HG03442 (cell line): ENCODE measurements around the gene PTEN.
"Not testable (repeated sequence)": the region's sequence is repeated elsewhere in the genome, so short reads cannot be mapped to it uniquely, and the experiment has no call there.

Experiments used
- ATAC-seq: cut with Tn5 transposase; IDR thresholded peaks from one replicate; pipeline ENCODE4 v1.9.1; 2021; ENCODE audit warnings: mild to moderate bottlenecking, moderate library complexity; ENCODE audit not compliant: unreplicated experiment

Gene PTEN

GRCh38 chr10:87868277-87868676 lies 4.9 kb downstream of the PTEN start:
- no peak for ATAC-seq

- not testable (repeated sequence) for ATAC-seq
Observed at GRCh38 chr10:87869139-87869538, 5.7 kb downstream of the PTEN start.

DNA sequence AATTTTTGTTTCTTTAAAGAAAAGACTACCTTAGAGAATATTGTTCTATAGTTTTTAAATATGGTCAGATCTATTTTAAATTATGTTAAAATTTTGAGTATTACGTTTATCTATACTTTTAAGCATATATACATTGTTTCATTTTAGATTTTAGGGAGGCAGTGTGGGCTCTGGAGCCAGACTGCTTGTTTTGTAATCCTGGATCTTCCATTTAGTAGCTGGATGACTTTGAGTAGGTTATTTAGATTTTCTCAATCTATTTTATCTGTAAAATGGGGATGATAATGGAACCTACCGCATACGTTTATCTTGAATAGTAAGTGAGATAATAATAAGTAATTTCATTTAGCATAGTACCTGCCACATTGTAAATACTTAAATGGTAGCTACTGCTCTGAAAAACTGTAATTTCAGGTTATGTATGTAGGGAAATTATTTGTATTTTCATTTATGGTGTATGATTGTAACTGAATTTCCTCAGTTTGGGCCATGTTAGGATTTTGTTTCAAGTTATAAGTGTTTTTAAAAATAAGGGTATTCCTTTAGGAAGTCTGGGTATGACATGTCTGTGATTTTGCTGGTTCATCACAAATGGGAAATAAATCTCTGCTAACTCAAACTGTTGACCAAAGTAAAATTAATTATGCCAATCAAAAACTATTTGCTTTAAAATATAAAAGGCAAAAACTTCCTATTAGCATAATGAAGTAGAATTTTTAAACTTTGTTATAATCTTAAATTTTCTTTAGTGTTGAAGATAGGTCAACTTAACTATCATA lies 6.5 kb downstream of the PTEN start:
- no peak for ATAC-seq

GRCh38 chr10:87872828-87873227 lies 9.4 kb downstream of the PTEN start:
- no peak for ATAC-seq

DNA sequence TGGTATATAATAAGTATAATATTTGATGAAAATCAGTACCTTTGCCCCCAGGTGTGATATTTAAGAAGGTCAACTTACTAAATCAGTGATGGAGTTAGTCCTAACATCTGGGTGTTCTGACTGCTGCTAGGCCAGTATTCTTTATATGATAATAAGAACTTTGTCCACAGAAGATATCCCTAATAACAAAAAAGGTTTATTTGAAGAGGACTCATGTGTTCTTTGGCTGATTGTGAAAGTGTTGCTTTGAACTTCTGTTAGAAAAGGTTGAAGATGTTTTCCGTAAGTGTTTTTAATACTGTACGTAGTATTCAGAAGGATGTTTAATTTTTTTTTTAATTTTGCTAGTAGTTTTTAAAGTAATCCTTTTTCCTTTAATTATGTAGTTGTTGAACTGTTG lies 10.2 kb downstream of the PTEN start:
- no peak for ATAC-seq

DNA sequence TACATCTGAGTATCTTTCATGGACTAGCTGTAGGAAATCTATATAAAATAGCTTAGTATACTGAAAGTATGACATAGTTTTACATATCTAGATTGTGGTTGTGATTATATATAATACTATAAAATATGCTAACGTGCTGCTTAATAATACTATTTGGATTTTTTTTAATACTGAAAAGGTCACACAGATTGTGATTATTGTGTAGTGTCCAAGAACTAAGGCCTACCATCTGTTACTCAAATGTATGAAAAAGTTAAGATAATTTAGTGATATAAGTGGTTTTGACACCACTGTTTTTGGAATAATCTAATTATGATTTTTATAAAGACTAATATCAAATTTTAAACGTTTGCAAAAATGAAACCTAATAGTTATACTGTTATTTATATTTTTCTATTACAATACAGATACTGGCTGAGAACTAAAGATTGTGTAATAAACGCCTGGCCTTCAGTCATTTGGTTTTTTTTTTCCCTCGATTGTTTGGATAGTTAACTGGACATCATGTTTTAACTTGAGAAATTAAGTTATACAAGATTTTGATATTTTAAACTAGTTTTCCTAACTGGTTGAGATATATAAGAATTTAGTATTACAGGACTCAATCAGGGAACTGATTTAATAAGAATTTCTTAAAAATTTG lies 12.6 kb downstream of the PTEN start:
- no peak for ATAC-seq

DNA sequence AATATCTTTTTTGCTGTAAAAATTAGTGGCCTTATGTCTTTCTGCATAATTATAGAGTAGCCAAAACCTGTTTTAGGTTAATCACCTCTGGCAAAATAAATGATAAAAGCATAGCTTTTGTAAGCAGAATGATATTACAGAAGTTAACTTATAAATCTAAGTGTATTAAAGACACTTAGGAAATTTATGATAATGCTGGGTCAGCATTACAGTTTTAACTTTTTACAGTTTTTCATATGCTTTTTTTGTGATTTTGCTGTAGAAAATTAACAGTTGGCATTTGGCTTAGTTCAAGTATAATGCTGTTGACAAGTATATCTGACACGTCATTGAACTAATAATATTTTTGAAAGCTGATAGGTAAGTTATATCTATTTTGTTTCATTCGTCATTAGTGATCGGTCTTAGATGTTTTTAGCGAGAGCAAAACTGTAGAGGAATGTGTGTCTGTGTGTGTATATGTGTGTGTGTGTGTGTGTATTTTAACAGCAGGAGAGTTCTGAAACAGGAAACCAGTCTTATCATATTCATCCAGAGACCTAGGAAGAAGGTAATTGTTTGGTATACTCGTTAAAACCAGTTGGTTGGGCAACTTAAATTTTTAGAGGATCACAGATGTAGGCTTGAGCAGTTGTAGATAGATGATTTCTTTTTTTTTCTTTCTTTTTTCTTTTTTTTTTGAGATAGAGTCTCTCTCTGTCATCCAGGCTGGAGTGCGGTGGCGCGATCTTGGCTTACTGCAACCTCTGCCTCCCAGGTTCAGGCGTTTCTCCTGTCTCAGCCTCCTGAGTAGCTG lies 15.4 kb downstream of the PTEN start:
- no peak for ATAC-seq

- no peak for ATAC-seq
Observed at GRCh38 chr10:87880336-87880735, 16.9 kb downstream of the PTEN start.

DNA sequence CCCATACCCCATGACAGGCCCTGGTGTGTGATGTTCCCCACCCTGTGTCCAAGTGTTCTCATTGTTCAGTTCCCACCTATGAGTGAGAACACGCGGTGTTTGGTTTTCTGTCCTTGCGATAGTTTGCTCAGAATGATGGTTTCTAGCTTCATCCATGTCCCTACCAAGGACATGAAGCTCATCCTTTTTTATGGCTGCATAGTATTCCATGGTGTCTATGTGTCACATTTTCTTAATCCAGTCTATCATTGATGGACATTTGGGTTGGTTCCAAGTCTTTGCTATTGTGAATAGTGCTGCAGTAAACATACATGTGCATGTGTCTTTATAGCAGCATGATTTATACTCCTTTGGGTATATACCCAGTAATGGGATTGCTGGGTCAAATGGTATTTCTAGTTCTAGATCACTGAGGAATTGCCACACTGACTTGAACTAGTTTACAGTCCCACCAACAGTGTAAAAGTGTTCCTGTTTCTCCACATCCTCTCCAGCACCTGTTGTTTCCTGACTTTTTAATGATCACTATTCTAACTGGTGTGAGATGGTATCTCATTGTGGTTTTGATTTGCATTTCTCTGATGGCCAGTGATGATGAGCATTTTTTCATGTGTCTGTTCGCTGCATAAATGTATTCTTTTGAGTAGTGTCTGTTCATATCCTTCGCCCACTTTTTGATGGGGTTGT lies 18.1 kb downstream of the PTEN start:
- ATAC-seq, result not testable (repeated sequence)

DNA sequence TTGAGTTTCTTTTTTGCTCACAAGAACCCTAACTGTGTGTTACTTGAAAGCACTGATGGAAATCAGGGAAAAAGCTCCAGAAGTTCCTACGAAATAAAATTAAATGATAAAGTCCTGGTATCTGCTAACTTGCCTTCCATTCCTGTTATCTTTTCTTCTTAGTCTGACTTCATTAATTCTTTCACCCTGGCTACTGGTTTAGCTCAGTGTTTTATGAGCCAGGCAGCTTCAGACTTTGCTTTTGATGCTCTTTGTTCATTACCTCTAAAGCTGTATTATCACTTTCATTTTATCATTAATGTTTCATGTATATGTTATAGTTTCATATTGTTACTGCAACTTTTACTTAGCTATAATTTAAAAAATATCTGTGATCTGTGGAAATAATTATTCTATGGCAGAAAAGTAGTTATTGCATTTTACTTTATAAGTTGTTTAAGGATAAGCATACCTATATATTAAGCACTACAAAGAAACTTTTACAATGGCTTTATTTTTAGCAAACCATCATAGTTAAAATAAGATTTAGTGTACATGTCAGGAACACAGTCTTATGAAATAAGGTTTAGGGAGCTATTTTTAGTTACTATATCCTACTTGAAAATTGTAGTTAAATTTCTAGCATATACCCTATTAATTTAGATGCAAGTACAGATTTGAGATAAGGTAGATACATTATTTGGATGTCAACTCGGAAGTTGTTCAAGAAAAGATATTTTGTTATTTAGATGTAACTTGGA lies 19.3 kb downstream of the PTEN start:
- no peak for ATAC-seq

DNA sequence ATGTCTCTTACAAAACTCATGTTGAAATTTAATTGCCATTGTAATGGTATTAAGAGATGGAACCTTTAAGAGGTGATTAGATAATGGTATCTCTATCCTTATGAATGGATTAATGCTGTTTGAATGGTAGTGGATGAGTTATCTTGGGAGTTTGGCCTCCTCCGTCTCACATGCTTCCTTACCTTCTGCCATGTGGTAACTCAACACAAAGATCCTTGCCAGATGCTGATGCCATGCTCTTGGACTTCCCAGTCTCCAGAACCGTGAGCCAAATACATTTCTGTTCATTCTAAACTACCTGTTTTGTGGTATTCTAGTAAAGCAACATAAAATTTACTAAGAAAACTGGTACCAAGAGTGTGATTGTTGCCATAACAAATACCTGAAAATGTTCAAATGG lies 23.2 kb downstream of the PTEN start:
- ATAC-seq, result no peak

DNA sequence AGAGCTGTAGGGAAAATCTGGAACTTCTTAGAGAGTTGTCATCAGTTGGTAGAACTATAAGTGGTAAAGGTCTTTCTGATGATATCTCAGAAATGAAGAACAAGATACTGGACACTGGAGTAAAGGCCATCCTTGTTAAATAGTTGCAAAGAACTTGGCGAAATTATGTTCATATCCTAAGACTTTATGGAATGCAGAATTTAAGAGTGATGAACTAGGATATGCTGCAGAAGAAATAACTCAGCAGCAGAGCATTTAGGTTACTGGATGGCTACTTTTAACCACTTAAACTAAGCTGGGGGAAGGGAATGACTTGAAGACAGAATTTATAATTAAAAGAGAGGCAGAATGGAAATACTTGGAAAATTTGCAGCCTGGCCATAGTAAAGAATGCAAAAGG lies 23.7 kb downstream of the PTEN start:
- ATAC-seq, result no peak

DNA sequence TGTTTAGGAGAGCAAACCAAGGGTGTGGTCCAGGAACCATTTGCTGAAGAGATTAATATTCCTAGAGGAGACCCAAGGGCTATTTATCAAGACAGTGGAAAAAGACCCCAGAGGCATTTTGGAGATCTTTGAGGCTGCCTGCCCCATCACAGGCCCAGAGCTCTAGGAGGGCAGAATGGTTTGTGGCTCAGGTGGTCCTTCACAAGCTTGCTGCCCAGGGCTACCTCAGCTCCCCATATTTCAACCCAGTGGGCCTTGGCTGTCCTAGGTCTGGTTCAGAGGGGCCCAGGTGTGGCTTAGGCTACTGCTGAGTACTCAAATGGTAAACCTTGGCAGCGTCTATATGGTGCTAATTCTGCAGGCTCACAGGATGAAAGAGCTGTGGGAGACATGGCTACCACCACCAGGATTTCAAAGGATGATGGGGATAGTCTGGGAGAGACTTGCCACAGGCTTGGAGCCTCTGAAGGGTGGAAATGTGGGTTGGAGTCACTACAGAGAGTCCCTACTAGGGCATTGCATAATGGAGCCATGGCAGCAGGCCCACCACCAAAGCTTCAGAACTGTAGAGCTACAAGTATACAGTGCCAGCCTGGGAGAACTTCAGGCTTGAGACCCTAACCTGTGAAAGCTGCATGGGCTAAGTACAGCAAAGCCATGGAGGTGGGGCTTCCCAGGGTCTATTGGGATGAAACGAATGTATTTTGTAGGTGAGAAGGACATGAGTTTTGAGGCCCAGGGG lies 24.3 kb downstream of the PTEN start:
- no peak for ATAC-seq

DNA sequence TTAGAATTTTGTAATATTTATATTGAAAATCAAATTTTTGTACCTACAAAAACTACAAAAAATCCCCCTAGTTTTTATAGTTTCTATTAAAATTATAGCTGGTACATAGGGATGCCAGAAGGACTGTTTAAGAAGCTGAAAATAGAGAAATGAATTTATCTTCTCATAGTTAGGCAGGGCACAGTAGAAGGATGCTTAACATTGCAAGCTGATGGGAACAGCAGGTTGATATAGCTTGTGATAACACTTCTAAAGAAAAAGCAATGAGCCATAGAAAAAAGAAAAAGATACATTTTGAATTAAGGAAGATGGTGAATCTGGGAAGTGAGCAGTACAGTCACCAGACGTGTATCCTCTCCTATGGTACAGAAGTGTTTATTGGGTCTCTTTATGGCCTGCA lies 32.0 kb downstream of the PTEN start:
- ATAC-seq, result no peak

- ATAC-seq, result no peak
Observed at GRCh38 chr10:87896216-87896615, 32.8 kb downstream of the PTEN start.

- ATAC-seq, result not testable (repeated sequence)
Observed at GRCh38 chr10:87897957-87898356, 34.5 kb downstream of the PTEN start.

DNA sequence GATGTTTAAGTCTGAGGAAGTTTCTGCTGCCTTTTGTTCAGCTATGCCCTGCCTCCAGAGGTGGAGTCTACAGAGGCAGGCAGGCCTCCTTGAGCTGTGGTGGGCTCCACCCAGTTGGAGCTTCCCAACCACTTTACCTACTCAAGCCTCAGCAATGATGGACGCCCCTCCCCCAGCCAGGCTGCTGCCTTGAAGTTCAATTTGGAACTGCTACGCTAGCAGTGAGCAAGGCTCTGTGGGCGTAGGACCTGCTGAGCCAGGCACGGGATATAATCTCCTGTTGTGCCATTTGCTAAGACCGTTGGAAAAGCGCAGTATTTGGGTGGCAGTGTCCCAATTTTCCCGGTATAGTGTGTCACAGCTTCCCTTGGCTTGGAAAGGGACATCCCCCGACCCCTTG lies 40.0 kb downstream of the PTEN start:
- not testable (repeated sequence) for ATAC-seq

- no peak for ATAC-seq
Observed at GRCh38 chr10:87913156-87913921, 49.9 kb downstream of the PTEN start.

GRCh38 chr10:87915406-87915805 lies 52.0 kb downstream of the PTEN start:
- no peak for ATAC-seq
